ENCODE measurements around the gene TMCO6.

DNA sequence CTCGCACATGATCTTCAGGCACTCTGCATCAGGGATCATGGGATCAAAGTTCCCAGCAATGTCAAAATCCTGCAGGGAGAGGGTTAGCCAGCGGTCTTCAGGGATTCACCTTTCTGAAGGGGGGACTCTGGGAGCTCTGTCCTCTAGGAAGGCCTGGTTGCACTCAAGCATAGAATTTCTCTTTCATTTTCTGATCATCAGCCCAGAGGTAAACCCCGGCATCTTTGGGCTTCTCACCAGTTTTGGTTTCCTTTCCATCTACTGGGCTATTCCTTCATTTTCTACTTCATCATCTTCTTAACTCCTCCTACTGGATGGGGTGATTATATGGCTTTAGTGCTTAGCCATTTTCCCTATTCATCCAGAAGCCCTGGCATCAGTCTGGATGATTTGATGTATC is 38.7 kb downstream of the TMCO6 start:
- TF ChIP-seq EZH2 (IDR thresholded peaks at IDR 0.05; ENCODE audit: borderline replicate concordance, low read length) (no peak), CTCF (conservative IDR thresholded peaks at IDR 0.05 in 1 of 2, IDR thresholded peaks at IDR 0.05 in 1 of 2; ENCODE audit: extremely low read depth in 1 of 2, insufficient read depth in 1 of 2, low read depth in 1 of 2, low read length in 2 of 2) (no peak)

All from mammary epithelial cell (primary cell).